GM19328 (cell line): ENCODE data around the gene C6orf136.

ENCODE experiments used
- ATAC-seq: cut with Tn5 transposase; IDR thresholded peaks from one replicate; pipeline ENCODE4 v1.9.1; 2021; ENCODE audit warnings: mild to moderate bottlenecking, moderate library complexity; ENCODE audit not compliant: unreplicated experiment

The C6orf136 gene

DNA sequence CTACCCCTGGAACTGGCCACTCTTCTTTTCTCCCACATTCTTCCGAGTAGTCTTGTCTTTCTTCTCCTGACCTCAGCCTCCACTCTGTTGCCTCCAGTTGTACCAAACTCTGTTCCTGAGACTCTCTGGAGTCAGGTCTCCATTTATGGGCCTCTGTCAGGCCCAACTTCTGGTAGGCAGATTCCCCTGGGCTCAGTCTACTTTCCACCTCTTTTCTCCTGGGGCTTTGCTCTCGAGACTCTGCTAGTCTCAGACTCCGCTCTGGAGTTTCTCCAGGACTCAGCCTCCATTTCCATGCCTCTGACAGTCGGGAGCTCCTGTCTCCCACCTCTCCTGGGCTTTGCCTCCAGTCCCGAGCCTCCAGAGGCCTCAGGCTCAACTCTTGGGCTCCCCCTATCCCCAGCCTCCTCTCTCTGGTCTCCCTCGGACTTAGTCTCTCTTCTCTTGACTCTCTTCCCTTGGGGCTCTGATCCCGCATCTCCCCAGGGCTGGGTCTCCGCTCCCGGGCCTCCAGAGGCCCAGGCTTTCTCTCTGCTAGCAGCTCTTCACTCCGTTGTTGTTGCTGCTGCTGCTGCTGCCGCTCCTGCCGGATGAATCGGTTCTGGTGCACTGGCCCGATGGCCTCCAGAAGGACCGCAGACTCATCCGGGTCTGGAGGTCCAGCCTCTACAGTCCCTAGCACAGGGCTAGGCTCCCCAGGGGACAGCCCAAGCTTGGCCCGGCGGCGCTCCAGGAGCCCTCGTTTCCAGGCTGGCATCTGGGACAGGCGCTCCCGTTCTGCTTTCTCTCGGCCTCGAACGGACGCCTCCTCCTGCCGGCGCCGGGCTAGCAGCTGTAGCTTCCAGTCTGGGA lies 38.5 kb downstream of the C6orf136 start:
- ATAC-seq = no peak

DNA sequence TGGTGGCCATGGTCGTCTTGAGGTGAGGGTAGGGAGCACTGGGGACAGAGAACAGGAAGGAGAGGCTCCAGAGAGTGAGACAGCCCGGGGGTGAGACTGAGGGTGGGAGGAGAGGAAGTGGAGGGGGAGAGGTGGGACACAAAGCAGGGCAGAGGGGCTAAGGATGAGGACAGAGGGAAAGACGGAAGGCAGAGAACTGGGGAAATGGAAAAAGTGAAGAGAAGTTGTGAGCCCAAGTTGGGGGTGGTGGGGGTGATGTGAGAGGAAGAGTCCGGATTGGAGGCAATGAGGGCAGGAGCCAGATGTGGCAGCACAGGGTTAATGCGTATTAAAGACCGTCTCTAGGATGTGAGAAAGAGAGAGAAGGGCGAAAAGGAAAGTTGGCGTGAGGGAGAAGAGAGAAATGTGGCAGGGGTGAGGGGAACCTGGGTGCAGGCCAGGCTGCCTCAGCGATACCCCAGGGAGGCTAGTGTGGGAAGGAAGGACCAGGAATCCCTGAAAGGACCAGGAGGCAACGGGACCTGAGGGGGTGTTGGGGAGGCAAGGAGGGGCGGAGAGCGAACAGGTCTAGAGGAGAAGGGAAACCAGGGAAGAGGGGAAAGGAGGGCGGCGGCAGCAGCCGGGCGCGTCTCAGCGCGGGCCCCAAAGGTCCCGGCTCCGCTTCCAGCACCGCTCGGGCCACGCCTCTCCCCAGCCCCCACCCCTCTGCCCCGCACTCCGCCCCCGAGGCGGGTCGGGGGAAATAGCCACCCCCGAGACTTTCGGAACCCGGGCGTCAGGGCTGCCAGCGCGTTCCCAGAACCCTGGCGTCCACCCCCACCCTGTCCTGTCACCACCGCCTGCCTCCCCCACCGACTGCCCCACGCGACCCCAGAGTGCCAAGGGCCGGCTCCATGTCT lies 39.3 kb downstream of the C6orf136 start, which contains the start of gene PPP1R18:
PPP1R18 (minus strand) TSS at position 637 of the 899 bp plus-strand sequence; CDS start at position 10, 627 bp downstream.
- ATAC-seq = no peak

DNA sequence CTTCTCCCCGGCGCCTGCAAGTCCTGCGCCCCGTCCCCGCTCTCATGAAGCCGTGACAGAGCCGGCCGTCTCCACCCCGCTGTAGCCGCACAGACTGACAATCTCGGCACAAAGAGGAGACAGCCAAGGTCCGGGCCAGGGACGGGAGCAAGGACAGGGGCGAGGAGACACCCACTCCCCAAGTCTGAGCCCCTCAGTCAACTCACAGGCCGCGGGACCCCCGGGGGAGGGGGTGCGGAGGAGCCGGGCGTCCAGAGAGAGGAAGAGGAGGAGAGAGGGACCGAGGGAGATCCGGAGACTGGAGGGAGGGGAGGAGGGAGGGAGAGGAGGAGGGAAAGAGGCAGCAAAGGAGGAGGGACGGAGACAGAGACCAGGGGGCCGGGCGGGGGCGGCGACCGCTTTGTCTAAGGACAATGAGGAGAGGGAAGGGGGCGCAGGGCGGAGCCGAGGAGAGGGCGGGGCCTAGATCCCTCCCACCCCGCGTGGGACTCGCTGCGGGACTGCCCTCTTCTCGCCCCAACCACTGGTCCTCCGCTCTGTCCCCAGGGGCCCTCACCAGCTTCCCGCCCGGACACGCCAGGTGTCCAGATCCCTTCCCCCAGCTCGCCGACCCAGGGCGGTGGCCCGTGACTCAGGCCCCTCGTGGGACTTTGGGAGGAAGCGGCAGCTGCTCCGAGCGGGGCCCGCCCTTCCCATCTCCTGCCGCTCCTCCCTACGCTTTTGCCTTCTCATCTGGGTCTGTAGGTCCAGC lies 40.1 kb downstream of the C6orf136 start:
- peak; percentile 41 for ATAC-seq

DNA sequence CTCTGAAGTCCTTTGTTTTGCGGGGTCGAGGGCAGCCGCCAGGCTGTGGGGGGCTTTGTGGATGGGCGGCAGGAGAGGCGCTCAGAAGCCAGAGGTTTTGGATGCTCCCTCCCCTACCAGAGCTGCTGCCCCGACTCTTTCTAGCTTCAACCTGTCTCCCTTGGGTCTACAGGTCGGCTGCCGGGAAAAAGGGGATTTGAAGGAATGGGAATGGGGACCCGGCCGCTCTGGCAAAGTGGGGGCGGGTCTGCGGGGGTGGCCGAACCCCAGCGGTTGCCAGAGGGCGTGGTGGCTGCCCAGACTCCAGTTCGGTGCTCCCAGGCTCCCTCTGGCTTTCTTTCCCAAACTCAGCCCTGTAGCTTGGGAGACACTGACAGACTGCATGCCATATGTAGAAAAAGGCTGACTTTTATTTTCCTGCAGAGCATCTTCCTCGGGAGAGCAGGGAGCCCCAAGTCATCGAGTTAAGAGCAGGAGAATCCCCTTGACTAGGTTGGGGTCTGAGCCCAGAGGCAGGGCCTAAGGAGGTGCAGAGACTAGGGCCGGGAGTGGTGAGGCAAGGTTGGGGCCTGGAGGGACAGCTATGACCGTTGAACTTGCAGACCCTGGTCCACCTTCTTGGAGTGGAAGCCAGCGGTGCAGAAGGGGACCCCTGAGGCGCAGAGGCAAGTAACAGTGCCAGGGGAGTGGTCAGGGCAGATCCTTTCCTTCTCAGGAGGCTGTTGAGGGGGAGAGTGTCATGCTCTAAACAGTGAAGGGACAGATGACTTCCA lies 40.9 kb downstream of the C6orf136 start:
- ATAC-seq = no peak

DNA sequence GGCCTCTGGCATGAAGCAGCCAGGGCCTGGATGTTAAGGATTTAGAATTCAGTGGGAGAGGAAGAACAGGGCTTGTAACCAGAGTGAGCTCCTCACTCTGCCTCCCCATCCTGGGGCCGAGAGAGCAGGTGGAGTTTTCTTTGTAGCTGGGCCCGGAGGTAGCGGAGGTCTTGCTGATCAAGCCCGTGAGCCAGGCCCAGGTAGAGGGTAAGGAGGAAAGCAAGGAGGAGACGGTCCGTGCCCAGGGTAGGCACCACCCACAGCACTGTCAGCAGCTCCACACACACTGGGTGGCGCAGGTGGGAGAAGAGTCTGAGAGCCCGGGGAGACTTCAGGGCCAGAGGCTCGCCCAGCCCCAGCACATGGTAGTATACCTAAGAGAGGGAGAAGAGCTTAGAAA lies 41.6 kb downstream of the C6orf136 start:
- ATAC-seq = no peak

DNA sequence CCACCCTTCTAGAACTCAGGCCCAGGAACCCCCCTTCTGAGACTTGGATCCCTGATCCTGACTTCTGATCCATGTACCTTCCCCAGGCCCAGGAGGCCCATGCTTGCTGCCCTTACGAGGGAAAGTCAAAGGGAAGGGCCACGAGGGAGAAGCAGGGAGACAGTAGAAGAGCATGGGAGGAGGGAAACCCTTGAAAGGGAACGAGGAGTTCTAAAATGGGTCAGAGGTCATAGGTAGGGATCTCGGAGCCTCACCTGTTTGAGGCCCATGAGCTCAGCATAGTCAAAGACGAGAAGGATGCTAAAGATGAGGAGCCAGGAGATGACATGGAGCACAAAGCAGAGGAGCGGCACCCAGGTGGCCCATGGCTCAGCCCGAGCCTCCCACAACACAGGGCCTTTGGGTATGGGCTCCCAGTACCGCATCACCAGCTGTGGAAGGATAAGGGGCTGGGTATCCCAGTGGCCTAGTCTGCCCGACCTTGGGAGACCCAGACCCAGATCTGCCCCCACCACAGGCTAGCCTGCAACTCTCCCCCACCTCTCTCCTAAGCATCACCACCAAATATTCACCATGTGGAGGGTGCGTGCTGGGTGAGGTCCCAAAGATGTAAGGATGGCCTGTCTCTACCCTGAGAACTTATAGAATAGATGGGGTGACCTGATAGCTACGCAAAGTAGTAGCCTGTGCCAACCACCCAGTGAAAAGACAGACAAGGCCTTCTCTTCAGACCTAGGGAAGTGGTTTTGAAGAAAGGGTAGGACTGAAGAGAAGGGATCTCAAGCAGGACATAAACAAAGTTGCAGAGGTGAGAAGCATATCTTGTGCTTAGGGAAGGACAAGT lies 42.3 kb downstream of the C6orf136 start:
- no peak for ATAC-seq

DNA sequence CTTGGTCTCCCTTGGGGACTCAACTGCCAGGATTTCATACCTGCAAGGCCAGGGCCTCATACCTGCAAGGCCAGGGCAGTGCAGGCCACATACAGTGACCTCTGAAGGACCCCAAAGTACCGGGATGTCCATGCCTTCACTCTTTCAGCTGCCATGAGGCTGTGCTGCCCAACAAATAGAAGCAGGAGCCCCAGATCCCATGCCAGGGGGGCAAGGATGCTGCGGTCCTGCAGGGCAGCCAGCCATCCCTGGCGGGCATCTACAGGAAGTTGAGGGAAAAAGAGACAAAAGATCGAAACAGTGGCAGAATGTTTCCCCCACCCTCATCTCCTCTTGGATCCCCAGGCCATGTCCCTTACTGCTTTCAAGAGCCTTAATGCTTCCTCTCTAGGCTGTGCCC lies 43.1 kb downstream of the C6orf136 start:
- no peak for ATAC-seq

DNA sequence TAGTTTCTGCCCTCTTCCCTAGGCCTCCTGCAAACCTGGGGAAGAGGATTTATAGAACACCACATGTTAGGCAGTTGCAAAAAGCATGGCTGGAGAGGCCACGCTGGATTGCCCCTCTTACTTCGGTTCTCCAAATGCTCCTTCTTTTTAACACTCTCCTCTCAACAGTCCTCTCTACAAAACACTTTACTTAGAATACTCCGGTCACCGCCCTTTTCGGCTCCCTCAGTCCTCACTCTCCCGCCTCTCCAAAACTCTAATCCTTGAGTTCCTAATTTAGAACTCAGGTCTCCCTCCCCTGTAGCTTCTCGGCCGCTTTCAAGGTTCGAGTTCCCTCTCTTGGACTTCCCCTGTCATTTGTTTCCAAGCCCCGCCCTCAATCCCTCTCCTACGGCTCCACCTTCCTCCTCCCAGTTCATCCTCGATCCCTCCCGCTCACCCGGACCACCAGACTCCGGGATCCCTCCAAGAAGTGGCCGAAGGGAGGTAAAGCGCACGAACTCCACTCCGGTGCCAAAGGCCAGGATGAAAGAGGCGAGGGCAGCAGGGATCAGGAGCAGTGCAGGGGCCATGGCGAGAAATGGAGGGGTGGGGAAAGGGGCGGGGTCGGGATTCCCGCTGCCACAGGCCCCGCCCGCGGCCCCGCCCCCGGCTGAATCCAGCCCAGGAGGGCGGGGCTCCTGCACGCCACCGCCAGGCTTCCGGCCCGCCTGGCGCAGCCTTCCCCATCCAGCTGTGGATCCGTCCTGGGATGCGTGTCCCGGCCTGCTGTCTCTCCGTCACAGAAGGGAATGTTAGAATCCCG lies 43.7 kb downstream of the C6orf136 start, which contains the start of gene NRM:
NRM (minus strand) TSS at position 582 of the 805 bp plus-strand sequence; CDS start at position 572, 10 bp downstream.
- ATAC-seq = no peak

DNA sequence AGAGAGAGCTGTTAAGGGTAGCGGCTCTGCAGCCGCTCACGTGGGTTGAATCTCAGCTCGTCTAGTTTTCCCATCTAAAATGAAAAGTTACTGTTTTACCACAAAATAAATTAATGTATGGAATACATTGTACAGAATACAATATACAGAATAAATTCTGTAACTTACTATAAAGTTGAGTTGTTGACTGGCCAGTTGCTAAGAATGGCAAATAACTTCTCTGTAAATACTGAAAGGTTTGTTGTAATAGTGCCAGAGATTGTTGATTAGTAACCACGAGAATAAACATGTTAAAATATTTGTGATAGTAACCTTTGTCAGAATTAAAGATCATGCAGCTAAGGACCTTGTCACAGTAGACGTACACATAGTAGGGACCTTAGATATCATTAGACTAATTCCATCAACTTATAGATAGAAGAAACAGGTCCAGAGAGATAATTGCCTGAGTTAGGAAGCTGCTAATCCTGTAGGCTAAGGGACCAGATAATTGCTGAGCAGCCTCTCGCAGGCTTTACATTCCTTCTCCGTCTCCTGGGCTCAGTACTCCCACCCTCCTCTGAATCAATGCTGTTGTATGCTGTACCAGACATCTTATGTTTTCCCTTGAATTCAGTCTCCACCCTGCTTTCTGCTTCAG lies 44.4 kb downstream of the C6orf136 start:
- no peak for ATAC-seq

DNA sequence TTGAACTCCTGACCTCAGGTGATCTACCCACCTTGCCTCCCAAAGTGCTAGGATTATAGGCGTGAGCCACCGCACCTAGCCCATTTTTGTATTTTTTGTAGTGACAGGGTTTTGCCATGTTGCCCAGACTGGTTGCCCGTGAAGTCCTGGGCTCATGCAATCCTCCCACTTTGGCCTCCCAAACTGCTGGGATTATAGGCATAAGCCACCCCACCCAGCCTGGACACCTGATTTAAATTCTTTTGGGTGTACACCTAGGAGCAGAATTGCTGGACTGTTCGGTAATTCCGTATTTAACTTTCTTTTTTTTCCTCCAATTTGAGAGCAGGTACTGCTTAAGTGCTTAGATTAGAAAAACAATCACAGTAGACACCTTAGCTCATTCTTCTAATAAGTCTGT lies 49.5 kb downstream of the C6orf136 start:
- no peak for ATAC-seq

DNA sequence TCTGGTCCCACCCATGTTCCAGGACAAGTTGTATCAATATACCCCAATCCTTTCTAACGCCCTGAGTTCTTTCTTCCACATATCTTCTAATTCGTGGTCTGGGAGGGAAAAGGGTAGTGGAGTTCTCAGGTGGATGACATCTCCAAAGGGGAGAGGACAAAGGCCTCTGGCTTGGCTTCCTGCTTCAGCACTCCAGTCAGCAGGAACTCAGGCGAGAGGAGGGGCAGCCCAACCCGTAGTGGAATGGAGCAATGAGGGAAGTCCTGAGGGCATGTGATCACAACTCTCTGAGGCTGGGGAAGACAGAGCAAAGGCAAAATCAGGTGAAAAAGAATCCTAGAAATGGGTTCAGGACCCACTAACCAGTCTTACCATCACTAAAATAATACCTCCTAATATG lies 53.4 kb downstream of the C6orf136 start:
- no peak for ATAC-seq
